HUDEP-2 (cell line): ENCODE results near the gene APP.

Experiments used
- DNase-seq, 76 experiments: peaks; one replicate each; lab custom pipeline; 2025; ENCODE audit not compliant: unreplicated experiment in 76 of 76; lab: John Stamatoyannopoulos, UW

The APP gene

DNA sequence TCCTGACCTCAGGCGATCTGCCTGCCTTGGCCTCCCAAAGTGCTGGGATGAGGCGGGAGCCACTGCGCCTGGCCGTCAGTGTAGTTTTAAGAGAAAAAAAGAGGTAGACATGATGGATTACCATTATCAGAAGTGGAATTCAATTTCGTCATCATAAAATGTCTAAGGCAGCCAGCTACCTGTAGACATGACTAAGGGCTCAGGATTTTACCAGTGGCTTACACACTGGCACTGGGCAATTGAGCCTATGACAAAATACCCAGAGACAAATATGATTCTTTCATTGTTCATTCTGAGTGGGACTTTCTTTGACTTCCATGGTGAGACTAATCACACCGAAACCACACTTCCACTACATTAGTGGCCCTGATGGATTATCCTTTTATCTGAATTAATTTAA, 254.3 kb downstream of the APP start:
- DNase-seq = no peak

DNA sequence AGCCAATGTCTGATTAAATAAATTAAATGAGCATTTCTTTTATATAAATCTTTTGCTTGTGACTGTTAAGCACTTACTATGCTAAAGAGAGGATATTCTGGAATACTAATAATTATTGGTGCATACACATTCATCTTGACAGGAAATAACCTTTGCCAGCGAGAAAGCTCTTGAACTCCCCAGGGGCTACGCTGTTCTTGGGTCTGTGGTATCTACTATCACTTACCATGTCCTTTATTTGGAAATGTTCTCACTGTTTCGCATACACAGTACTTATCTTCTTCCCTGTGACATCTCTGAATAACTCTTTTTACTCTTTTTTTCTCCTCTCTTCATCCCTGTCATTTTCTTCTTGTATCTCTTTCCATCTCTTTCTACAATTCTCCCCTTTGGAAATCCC, 257.1 kb downstream of the APP start:
- DNase-seq = no peak

DNA sequence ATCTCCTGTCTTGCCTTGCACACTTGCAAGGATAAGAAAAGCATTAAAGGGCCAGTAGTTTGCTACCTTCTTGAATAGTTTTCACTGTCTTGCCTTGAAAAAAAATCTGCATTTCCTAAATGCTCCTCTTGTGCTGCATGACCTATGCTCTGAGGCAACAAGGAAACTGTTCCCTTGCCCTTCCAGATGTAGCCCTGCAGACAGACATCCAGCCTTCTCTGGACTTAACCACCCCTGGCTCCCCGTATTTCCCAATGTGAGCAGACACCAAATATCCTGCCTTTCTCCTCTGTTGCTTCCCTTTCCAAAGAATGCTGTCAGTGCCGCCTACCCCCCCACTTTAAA, 258.2 kb downstream of the APP start:
- no peak for DNase-seq

DNA sequence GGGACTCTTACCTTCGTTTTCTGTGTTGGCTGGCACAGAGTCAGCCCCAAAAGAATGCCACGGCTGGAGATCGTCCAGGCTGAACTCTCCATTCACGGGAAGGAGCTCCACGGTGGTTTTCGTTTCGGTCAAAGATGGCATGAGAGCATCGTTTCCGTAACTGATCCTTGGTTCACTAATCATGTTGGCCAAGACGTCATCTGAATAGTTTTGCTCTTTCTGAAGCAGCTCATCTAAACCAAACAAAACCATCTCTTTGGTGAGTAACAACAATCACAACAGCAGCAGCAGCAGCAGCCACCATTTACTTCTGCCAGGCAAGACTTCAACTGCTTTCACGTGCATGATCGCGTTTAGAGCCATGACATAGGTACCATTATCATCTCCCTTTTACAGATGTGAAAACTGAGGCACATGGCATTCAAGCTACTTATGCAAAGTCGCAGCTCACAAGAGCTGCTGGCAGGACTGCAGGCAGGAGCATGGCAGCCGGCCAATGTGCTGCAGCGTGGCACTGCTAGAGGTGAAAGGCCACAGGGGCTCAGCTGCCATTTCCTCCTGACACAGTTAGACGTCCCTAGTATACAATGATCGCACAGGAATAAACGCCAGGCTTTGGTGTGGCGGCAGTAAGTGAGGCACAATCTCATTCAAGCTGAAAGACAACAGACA, 258.7 kb downstream of the APP start:
- DNase-seq = no peak

DNA sequence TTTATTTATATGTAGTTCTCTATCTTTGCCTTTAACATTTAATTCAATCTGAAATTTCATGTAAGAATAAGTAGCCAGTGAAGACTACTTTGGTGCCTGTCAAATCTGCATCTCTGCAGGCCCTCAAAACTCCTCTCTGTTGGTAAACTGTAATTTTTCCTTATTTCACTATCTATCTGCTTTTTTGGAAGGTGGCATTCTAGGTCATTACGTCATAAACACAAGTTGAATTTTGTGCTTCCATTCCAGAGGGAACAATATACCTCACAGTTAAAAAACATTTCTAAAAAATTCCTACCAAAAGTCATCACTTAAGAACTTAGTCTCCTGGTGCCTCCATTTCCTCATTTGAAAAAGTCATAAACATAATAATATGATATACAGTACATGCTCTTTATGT, 259.8 kb downstream of the APP start:
- no peak for DNase-seq

DNA sequence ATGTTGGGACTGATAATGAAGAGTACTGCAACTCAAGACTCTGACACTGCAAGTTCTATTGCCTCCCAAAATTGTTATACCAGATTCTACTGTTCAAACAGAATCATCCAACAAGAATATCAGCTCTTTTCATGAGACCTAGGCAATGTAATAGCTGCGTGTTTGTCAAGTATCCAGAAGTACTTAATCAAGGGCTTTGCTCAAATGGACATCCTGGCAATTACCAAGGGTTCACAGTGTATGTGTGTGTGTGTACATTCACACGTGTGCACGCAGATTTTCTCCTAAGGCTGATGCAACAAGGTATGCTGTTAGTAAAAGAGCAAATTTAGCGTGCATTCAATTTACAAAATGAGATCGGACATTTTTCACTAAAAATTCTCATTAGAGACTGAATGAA, 261.2 kb downstream of the APP start:
- no peak for DNase-seq

DNA sequence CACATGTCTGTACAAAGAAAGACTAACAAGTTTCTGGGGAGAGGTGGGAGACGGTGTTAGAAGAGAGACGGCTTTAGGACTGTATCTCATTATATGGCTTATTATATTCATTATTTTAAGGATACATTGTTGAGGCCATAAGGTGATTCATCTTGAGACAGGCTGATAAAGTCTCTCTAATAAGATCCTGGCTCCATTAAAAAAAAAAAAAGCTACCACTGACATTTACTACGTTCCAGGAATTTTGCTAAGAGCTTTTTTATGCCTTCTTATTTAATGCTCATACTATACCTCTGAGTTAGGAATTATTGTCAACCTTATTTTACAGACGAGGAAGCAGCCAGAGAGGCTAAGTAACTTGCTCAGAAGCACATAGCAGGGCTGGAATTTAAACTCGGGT, 262.1 kb downstream of the APP start:
- DNase-seq = no peak

DNA sequence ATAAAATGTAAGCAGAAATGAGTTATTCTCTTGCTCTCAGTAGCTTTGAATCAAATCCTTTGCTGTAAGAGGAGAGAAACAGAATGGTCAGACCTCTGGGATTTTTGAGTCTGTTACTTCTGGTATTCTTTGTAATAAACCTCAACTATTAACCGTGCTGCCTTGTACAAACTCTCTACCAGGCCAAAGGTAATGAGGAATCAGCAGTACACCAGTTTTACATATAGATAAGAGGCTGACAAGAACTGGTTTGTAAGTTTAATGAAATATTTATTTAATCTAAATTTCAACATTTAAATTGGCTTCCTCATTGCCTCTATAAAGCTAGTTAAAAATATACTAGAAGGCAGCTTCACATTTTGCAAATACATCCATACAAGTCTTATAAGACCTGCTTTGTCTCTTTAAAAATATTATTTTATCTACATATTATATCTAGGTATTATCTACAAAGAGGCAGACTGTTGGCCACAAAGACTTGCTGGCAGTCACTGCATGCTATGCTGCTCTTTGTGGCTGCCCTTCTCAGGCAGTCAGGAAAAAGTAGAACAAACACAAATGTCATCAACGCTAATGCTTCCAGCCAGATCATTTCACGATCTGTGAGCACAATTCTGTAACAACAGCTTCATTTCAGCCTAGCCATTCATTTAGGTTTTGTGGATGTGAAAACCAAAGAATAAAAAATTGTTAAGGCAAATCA, 262.8 kb downstream of the APP start:
- DNase-seq = no peak

DNA sequence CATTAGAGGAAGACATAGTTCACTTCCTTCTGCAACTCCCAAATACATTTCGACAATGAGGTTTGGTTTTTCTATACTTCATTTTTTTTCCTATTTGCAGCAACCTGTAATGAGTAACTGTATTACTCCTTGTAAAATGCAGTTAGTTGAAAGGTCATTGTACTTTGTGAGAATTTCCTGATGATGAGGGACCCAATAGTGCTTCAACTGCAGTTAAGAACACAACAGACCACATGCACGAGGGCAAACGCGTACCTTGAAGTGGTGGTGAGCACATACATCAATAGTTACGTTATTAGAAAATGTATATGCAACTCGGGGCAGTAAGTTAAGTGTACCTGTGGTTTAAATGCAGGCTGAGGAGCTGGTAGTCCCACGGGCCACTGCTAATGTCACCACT, 264.0 kb downstream of the APP start:
- no peak for DNase-seq

DNA sequence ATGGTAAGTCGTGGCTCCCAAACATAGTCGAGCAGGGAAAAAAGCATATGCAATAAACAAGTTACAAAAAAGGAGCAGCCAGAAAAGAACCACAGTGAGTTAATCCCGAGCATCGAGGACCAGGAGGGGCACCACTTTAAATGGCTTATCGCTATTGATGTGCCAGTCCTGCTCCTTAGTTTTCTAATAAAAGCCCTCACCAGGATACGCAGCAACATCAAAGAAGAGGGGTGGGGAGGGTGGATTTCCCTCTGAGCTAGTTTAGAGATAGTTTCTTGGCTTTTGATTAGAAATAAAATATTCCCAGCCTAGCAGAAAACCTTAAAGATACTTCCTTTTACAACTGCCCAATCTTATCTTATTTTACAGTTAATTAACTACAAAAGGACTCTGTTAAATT, 265.4 kb downstream of the APP start:
- DNase-seq = no peak

DNA sequence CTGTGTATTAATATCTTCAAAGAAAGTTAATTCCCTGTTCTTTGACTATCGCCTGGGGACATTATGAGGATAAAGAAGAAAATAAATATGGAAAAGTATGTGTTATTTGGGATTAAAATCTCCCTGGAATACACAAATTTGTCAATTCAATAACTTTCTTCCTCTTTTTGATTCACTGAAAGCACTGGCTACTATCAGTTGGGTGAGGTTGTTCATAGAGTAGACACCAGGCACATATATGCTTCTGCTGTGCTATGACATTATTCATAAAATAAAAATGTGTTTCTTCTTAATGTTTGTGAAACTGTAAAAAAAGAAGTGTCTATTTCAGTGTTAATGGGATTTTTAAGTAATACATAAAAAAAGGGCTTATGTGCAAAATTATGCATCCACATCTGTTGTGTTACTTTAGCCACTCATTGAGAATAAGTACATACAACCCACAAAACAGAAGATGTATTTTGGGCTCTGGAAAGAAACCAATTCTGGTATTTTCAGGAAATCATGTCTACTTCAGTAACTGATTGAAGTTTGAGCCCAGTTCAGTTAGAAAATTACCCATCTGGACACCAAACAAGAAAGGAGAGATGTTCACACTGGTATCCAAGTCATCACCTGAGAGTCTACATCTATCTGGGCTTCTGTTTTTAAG, 266.4 kb downstream of the APP start:
- DNase-seq = no peak

DNA sequence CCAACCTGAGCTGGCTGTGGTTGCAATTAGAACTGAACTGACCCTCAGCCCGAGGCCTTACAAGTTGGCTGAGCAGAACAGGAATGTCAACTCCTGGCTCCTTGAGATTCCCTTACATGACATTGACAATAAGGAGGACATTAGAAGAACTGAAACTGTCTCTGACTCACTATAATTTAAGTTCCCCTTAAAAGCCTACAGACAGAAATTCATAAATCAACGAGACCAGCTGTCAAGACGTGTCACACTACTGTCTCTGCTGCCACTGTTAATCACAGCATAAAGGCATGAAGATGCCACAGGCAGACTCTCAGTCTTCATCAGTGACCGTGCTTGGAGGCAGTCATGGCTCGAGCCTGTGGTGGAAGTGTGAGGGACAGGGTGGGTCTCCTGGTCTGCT, 267.0 kb downstream of the APP start:
- no peak for DNase-seq

DNA sequence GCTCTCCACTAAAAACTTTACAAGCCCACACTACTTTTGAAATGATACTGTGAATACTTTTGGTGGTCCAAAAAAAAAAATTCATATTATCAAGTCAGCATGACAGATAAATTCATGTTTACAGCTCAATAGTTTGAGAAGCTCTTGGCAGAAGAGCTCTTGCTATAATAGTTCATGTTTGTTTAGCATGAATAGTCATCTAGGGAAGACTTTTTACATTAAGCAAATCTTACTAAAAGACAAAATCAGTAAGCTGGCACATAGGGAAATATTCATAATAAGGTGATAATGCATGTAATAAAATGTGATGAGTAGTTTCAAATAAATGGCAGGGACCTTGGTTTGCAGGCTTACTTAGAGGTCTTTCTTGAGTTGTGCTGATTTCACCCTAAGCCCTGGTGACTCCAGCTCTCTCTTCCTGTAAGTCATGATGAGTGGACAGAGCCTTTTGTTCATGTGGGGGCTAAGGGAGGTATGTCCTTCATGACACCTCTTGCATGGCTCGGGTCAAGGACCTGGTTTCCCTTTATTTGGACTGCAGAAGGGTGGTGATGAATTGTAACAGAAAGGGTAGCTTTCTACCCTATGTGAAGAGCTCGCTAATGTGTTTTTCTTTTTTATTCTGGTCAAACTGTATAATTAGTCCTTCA, 269.1 kb downstream of the APP start:
- no peak for DNase-seq

DNA sequence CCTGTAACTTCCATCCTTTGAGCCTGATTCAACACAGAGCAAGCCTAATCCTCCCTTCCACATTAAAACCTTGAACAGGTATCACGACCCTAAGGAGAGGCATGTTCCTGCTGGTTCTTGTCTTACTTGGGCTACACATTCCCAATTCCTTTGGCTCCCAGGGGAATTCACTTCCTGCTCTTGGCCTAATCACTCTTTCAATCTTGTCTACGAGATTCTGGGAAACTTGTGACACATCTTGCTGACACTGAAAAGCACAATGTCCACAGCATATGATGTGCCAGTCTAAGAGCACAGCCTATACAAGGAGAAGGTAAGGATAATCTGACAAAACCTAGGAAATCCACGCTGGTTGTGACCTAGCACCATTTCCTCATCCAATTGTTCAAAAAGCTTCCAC, 271.9 kb downstream of the APP start:
- no peak for DNase-seq

DNA sequence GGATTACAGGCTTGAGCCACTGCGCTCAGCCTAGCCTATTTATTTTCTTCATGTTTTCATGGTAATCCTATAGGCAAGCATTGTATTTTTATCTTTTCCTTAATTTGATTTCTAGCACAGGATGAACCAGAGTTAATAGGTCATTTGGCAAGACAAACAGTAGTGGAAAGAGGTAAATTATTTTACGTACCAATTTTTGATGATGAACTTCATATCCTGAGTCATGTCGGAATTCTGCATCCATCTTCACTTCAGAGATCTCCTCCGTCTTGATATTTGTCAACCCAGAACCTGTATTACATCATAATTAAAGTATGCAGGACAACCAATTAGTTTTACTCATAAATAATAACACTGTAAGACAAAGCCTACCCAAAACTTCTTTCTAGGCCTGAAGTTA, 273.2 kb downstream of the APP start:
- no peak for DNase-seq

DNA sequence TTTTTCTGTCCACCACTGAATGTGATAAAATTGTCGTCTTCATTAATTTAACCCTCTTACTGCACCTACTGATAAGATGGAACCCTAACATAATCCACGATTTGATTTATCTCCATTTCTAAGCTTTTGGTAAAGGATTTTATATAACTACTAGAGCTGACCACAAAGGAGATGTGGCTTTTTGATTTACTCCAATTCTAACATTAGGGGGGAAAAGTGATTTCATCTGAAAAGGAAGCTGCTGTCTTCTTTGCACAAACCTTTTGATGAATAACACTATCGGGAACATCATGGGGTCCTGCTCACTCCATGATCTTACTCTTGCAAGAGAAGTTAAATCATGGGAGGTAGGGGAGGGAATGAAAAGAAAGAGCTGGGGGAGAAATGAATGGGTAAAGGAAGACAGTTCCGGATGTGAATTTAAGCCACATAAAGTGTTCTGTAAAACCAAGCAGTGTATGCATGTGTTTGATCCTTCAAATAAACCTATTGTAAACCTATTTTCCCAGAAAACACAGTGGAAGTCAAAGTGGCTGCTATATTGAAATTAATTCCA, 274.0 kb downstream of the APP start:
- DNase-seq = no peak

DNA sequence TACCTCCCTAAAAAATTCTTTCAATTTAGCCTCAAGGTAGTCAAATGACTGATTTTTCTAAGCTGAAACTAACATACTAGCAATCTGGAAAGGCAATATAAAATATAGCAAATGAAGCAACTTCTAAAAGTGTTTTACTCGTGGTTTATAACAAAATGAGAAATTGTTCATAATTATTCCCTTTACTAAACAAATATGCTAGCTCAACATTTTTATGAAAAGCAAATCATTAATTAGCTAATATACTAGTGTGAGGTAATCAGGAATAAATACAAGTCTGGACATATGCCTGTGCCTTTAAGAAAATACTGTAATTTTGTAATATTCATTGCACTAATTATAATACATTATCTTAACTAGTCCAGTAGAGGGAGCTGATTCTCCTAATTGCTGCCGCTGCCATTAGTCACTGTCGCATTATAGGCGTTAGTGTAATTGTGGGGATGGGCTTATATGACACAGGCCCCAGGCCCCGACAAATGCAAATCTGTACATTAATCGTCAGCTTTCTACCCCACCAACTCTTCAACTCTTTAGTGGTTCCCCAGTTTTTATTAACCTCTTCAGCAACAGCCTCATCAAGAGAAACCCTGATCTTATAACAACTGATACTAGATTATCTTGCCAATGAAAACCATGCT, 274.9 kb downstream of the APP start:
- peak in 12 of 76 experiments; percentile 5 to 31 (median 14) for DNase-seq

DNA sequence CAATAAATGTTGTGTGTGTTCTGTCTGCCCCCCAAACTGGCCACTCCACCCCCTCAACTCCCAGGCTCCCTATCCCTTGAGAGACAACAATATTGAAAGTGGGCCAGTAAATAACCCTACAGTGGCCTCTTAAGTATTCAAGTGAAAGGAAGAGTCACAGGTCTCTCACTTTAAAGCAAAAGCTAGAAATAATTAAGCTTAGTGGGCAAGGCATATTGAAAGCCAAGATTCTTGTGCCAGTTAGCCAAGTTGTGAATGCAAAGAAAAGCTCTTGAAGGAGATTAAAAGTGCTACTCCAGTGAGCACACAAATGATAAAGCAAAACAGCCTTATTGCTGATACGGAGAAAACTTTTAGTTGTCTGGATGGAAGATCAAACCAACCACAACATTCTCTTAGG, 277.4 kb downstream of the APP start:
- DNase-seq = no peak

DNA sequence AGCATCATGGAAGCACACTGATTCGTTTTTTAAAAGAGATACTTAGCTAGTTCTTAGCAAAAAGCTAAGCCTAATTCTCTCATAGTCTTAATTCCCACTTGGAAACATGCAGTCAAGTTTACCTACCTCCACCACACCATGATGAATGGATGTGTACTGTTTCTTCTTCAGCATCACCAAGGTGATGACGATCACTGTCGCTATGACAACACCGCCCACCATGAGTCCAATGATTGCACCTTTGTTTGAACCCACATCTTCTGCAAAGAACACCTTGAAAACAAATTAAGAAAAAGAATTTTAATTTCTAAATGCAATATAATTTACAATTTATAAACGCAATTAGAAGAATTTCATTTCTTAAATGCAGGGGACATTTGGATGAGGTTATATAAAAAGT, 279.0 kb downstream of the APP start:
- no peak for DNase-seq

DNA sequence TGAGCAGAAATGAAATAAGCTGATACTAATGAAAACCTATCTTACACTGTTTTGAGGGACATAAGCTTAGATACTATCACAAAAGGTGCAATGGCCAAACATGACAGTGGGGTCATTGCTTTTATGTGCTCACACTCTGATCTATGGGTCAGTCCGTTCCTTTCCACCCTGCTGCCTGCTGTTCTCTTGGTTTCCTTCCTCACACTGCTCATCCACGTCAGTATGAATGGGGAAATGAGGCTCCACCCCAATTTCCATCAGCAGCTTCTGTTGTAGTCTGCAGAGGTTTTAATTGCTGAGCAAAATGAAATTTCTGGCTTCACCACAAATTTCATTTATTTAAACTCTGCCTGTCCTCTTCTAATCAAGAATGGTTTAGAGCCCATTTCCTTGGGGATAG, 280.6 kb downstream of the APP start:
- no peak for DNase-seq

DNA sequence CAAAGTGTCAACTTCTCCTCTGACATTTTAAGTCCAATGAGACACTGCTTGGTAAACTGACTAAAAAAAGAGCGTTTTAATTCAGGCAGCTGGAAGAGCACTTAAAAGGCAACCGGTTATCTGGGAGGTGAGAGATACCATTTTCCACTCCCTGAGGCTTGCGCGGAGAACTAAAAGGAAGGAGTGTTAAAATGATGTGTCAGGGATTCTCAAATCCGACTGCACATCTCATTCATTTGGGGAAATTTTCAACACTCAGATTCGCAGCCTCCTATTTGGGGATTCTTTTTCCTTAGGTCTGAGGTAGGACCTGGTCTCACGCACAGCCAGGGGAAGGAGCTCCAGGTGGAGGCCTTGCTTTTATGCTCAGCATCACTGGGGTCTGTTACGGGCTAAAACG, 281.9 kb downstream of the APP start:
- DNase-seq = no peak
